Esophagus muscularis mucosa (tissue), 3 donors: Measurements from ENCODE around the gene FADS2.

ENCODE experiments used
- CTCF ChIP-seq, 3 experiments: fragments of 200-600 bp in 2 of 3; fragments of 450-650 bp in 1 of 3; sonication (generic) in 2 of 3; IDR thresholded peaks; one replicate each; pipeline ENCODE4 v1.5.1; 2017 to 2019; ENCODE audit warnings: antibody characterized with exemption in 3 of 3, mild to moderate bottlenecking in 2 of 3, moderate library complexity in 1 of 3
- POLR2AphosphoS5 ChIP-seq, 2 donors: sonication (generic); formaldehyde crosslinking; IDR thresholded peaks; one replicate each; pipeline ENCODE4 v1.6.1; 2017; ENCODE audit warnings: antibody characterized with exemption in 2 of 2

DNA sequence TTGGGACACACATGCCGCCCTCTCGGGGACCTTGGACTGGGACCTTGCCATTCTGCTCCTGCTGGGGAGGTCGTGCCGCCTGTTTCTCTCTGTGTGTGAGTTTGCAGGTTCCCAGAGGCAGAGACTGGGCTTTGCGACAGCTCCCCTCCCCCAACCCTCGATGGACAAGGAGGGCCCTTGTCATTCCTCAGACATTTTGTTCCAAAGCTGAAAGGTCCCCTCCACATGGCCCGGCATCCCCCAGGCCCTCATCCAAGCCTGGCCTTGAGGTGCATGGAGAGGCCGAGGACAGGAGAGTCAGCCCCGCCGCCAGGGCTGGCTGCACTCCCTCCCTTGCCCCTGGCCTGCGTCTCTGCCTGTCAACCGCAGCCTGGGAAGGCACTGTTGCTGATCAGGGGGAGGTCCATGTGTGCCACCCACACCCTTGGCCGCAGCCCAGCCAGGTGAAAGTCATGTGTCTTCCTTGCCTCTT, 25.6 kb downstream of the FADS2 start:
- TF ChIP-seq POLR2AphosphoS5 (IDR thresholded peaks at IDR 0.05) (no peak), CTCF (IDR thresholded peaks at IDR 0.05) (no peak)
